OCI-LY3 (cell line): ENCODE measurements around the gene TUBGCP3.
A peak's percentile ranks its signal among the peaks of the same experiment; 100 is the strongest.

Source experiments
- H2AFZ ChIP-seq: fragments of 200-600, 300-600 bp; shearing (Covaris generic); 2 replicates; pipeline ENCODE4 v1.6.0; 2014; ENCODE audit warnings: antibody characterized with exemption, low read depth, low read length
- H3K27ac ChIP-seq: fragments of 200-600, 300-600 bp; sonication (generic); 2 replicates; pipeline ENCODE4 v1.5.1; 2014; ENCODE audit warnings: mild to moderate bottlenecking, low read length, moderate library complexity, mixed read lengths
- H3K27me3 ChIP-seq: fragments of 200-600, 300-600 bp; sonication (generic); 2 replicates; pipeline ENCODE4 v1.6.1; 2014; ENCODE audit warnings: low read depth, low read length, mixed read lengths
- H3K36me3 ChIP-seq: fragments of 200-600, 300-600 bp; sonication (generic); replicated peaks from 2 replicates; pipeline ENCODE3; 2014; ENCODE audit warnings: low read depth, low read length, mixed read lengths
- H3K4me1 ChIP-seq: fragments of 300-600, 200-600 bp; sonication (generic); 2 replicates; pipeline ENCODE4 v1.6.1; 2014; ENCODE audit warnings: low read length, mixed read lengths
- H3K4me2 ChIP-seq: fragments of 200-600, 300-600 bp; sonication (generic); 2 replicates; pipeline ENCODE4 v1.6.1; 2014; ENCODE audit warnings: low read length, mixed read lengths
- H3K4me3 ChIP-seq: fragments of 300-600, 200-600 bp; sonication (generic); 2 replicates; pipeline ENCODE4 v1.5.1; 2014; ENCODE audit warnings: antibody characterized with exemption, mild to moderate bottlenecking, low read length, moderate library complexity
- H3K79me2 ChIP-seq: fragments of 300-600, 200-600 bp; shearing (Covaris generic); 2 replicates; pipeline ENCODE4 v1.6.1; 2014; ENCODE audit warnings: mild to moderate bottlenecking, low read length, mixed read lengths
- H3K9ac ChIP-seq: fragments of 300-600, 200-600 bp; shearing (Covaris generic); 2 replicates; pipeline ENCODE4 v1.6.0; 2014; ENCODE audit warnings: mild to moderate bottlenecking, low read length, moderate library complexity
- H3K9me3 ChIP-seq: fragments of 200-600, 300-600 bp; shearing (Covaris generic); 2 replicates; pipeline ENCODE4 v1.6.1; 2014; ENCODE audit warnings: low read length, mixed read lengths; ENCODE audit not compliant: insufficient read depth
- H4K20me1 ChIP-seq: fragments of 200-600, 300-600 bp; sonication (generic); 2 replicates; pipeline ENCODE4 v1.6.1; 2016; ENCODE audit warnings: low read length, mixed read lengths; ENCODE audit not compliant: insufficient read depth
- EZH2phosphoT487 ChIP-seq: fragments of 200-600 bp; shearing (Covaris generic); IDR thresholded peaks from 2 replicates; pipeline ENCODE4 v1.6.1; 2018; ENCODE audit warnings: antibody characterized with exemption, mixed run types, low read depth
- TF ChIP-seq, protein P1 (sequence below): fragments of 200-600, 300-600 bp; sonication (generic); IDR thresholded peaks from 2 replicates; pipeline ENCODE4 v1.5.1; 2014; ENCODE audit warnings: antibody characterized with exemption, low read length, low read depth

Gene TUBGCP3

DNA sequence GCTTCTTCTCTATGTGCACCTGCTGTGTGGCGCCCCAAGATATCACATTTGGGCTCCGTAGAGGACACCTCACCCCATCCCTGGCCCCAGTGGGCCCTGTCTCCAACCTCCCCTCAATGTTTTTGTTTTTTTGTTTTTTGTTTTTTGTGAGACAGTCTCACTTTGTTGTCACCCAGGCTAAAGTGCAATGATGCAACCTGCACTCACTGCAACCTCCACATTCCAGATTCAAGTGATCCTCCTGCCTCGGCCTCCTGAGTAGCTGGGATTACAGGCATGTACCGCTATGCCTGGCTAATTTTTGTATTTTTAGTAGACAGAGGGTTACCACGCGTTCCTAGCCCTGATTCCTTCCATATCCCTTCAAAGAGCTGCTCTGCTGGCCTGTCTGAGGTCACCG, 26.9 kb upstream of the TUBGCP3 start:
- H3K27ac ChIP-seq, result no peak overlapping the region
- no peak for TF ChIP-seq EZH2phosphoT487
- TF ChIP-seq, protein P1, sequence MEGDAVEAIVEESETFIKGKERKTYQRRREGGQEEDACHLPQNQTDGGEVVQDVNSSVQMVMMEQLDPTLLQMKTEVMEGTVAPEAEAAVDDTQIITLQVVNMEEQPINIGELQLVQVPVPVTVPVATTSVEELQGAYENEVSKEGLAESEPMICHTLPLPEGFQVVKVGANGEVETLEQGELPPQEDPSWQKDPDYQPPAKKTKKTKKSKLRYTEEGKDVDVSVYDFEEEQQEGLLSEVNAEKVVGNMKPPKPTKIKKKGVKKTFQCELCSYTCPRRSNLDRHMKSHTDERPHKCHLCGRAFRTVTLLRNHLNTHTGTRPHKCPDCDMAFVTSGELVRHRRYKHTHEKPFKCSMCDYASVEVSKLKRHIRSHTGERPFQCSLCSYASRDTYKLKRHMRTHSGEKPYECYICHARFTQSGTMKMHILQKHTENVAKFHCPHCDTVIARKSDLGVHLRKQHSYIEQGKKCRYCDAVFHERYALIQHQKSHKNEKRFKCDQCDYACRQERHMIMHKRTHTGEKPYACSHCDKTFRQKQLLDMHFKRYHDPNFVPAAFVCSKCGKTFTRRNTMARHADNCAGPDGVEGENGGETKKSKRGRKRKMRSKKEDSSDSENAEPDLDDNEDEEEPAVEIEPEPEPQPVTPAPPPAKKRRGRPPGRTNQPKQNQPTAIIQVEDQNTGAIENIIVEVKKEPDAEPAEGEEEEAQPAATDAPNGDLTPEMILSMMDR, result no peak
- no peaks in the 10 kb centered on the region for H3K36me3 ChIP-seq
- peak overlapping the region; percentile 55 for H3K4me2 ChIP-seq
- peaks cover 14% of the 10 kb centered on the region for H3K4me1 ChIP-seq
- H3K9me3 ChIP-seq, result no peaks in the 10 kb centered on the region
- no peaks in the 10 kb centered on the region for H3K79me2 ChIP-seq
- H3K9ac ChIP-seq, result no peak overlapping the region
- H2AFZ ChIP-seq, result no peak overlapping the region
- peaks cover 58% of the 10 kb centered on the region for H3K27me3 ChIP-seq
- H4K20me1 ChIP-seq, result no peaks in the 10 kb centered on the region
- H3K4me3 ChIP-seq, result no peak overlapping the region

DNA sequence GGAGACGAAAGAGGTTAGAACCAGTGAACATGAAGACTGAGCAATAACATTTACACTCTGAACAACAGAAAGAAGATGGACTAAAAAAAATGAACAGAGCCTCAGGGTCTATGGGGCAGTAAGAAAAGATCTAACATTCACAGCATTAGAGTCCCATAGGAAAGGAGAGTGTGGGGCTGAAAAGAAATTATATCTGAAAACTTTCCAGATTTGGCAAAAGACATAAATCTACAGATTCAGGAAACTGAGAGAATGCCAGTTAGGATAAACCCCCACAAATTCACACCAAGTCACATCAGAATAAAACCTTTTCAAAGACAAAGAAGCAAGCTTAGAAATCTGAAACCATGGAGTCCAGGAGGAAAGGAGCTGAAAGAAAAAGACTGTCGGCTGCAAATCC, 20.3 kb upstream of the TUBGCP3 start:
- no peak for TF ChIP-seq EZH2phosphoT487
- TF ChIP-seq, protein P1, result no peak
- H3K27me3 ChIP-seq, result peaks cover 36% of the 10 kb centered on the region
- H3K79me2 ChIP-seq, result no peaks in the 10 kb centered on the region
- H3K9ac ChIP-seq, result no peak overlapping the region
- no peak overlapping the region for H2AFZ ChIP-seq
- H3K9me3 ChIP-seq, result peaks cover 12% of the 10 kb centered on the region; the same call in 1 of the 2 replicates
- H3K4me1 ChIP-seq, result peaks cover 13% of the 10 kb centered on the region; the same call in 1 of the 2 replicates
- H4K20me1 ChIP-seq, result no peaks in the 10 kb centered on the region
- H3K27ac ChIP-seq, result no peak overlapping the region
- no peak overlapping the region for H3K4me2 ChIP-seq
- no peak overlapping the region for H3K4me3 ChIP-seq
- no peaks in the 10 kb centered on the region for H3K36me3 ChIP-seq

DNA sequence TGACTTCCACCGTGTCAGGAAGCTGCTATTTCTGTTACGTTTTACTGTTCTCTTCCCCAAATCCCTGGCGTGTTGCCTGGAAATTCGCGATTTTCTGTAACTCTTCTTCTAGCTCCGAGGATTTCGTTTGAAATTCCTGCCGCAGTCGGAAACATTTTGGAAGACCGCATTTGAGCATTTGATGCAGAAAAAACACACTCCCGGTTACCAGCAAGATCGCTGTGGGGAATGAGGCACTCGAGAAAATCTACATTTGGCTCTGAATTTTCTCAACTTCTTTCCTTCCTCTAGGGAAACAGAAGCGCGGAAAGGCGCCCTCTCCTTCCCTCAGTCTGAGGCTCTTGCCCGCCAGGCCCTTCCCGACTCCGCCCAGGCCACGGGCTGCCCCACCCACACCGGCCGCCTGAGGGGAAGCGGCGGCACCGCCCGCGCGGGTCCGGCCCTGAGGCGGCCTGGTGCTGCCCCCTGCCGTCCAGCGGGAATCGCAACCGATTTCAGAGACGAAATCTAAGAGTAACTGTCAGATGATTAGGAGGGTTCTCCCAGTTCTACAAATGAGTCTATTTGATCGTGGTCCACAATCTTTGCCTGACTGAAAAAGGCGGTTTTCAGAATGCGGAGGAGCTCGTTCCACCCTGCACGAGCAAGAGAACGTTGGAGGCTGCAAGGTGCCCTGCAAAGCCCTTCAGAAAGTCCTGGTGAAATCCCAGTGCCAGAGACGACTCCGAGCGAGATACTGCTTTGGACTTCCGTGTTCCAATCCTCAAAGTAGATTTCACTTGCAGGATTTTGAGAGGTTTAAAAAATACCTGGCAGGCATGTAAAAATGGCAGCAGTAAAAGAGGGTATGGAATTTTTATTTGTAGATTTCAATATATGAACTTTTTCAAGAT, 18.4 kb upstream of the TUBGCP3 start:
- Histone ChIP-seq H3K27me3 (peaks cover 41% of the 10 kb centered on the region), H3K27ac (no peak overlapping the region), H2AFZ (peak overlapping the region; percentile 98)

DNA sequence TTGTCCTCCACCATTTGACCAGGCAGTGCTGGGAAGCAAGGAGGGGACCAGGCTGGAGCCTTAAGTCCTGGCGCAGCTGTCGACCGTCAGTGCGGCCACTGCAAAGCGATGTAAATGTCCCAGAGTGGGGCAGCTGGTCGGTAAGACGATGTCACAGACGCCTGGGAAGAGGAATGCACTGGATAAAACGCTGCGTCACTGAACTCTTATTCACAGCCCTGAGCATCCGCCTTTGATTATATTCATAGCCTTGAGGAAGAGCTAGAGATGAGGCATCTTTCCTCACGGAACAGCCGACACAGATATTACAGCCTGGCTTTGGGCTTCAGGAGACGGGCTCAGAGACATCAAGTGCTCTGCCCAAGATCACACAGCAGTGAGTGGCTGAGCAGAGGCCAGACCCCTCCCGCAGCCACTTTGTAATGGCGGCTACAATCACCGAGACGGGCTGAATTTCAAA, 17.6 kb upstream of the TUBGCP3 start:
- peak overlapping the region; percentile 98; the same call in 1 of the 2 replicates for H2AFZ ChIP-seq
- TF ChIP-seq, protein P1, result no peak
- peaks cover 12% of the 10 kb centered on the region; the same call in 1 of the 2 replicates for H3K9me3 ChIP-seq
- H3K79me2 ChIP-seq, result no peaks in the 10 kb centered on the region
- peaks cover 13% of the 10 kb centered on the region; the same call in 1 of the 2 replicates for H3K4me1 ChIP-seq
- no peak overlapping the region for H3K27ac ChIP-seq
- H3K27me3 ChIP-seq, result peaks cover 36% of the 10 kb centered on the region
- H3K9ac ChIP-seq, result peak overlapping the region; percentile 57
- no peaks in the 10 kb centered on the region for H3K36me3 ChIP-seq
- H3K4me3 ChIP-seq, result peak overlapping the region; percentile 81
- H4K20me1 ChIP-seq, result no peaks in the 10 kb centered on the region
- peak overlapping the region; percentile 96 for H3K4me2 ChIP-seq

More for the DNA sequence above, 18.4 kb upstream of the TUBGCP3 start:
- no peak for TF ChIP-seq EZH2phosphoT487
- TF ChIP-seq, protein P1, result peak; percentile 97
- Histone ChIP-seq H3K79me2 (no peaks in the 10 kb centered on the region), H3K4me2 (peak overlapping the region; percentile 96), H3K36me3 (no peaks in the 10 kb centered on the region), H4K20me1 (no peaks in the 10 kb centered on the region), H3K9me3 (peaks cover 12% of the 10 kb centered on the region; the same call in 1 of the 2 replicates), H3K9ac (peak overlapping the region; percentile 57), H3K4me1 (peaks cover 13% of the 10 kb centered on the region; the same call in 1 of the 2 replicates), H3K4me3 (peak overlapping the region; percentile 81)
